Measurements from ENCODE around the gene ANKRD39.

DNA sequence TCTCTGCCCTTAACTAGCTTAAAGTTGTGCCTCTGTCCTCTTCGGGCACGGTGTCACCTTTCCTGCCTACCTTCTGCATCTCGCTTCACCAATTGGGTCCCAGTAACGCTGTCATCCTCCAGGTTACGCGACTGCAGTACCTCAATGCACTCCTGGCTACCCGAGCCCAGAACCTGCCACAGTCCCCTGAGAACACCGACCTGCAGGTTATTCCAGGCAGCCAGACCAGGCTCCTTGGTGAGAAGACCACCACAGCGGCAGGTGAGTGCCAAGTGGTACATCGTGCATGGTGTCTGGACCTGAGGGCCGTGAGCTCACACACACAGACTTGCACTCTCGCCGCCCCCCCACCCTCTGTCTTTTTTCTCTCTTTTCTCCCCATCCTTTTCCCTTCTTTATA lies 28.9 kb downstream of the ANKRD39 start:
- TF ChIP-seq, protein P1, sequence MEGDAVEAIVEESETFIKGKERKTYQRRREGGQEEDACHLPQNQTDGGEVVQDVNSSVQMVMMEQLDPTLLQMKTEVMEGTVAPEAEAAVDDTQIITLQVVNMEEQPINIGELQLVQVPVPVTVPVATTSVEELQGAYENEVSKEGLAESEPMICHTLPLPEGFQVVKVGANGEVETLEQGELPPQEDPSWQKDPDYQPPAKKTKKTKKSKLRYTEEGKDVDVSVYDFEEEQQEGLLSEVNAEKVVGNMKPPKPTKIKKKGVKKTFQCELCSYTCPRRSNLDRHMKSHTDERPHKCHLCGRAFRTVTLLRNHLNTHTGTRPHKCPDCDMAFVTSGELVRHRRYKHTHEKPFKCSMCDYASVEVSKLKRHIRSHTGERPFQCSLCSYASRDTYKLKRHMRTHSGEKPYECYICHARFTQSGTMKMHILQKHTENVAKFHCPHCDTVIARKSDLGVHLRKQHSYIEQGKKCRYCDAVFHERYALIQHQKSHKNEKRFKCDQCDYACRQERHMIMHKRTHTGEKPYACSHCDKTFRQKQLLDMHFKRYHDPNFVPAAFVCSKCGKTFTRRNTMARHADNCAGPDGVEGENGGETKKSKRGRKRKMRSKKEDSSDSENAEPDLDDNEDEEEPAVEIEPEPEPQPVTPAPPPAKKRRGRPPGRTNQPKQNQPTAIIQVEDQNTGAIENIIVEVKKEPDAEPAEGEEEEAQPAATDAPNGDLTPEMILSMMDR (IDR thresholded peaks at IDR 0.05; ENCODE audit: low read length), result no peak
- TF ChIP-seq EZH2 (optimal IDR thresholded peaks at IDR 0.05; ENCODE audit: low read depth, low read length), result no peak
